Hindlimb muscle (tissue), 1 donor: Measurements from ENCODE around the gene PHF21A. TPM values are rescaled to one million over a fixed set of nuclear protein-coding genes. Genes with fewer than 3 reads are reported as not detected.
"Not testable (repeated sequence)": the region's sequence is repeated elsewhere in the genome, so short reads cannot be mapped to it uniquely, and the experiment has no call there.

Source experiments
- DNase-seq: peaks from one replicate; pipeline ENCODE4 v3.0.0-alpha.2; 2013
- polyA plus RNA-seq: library from polyadenylated mRNA; unstranded; fragments of 120-200 nt; gene quantifications from one replicate; pipeline ENCODE4 v1.2.1, GENCODE V29; 2013; ENCODE audit not compliant: insufficient read length

Gene PHF21A
- polyA plus RNA-seq, 1 donor, result 37.4 TPM

DNA sequence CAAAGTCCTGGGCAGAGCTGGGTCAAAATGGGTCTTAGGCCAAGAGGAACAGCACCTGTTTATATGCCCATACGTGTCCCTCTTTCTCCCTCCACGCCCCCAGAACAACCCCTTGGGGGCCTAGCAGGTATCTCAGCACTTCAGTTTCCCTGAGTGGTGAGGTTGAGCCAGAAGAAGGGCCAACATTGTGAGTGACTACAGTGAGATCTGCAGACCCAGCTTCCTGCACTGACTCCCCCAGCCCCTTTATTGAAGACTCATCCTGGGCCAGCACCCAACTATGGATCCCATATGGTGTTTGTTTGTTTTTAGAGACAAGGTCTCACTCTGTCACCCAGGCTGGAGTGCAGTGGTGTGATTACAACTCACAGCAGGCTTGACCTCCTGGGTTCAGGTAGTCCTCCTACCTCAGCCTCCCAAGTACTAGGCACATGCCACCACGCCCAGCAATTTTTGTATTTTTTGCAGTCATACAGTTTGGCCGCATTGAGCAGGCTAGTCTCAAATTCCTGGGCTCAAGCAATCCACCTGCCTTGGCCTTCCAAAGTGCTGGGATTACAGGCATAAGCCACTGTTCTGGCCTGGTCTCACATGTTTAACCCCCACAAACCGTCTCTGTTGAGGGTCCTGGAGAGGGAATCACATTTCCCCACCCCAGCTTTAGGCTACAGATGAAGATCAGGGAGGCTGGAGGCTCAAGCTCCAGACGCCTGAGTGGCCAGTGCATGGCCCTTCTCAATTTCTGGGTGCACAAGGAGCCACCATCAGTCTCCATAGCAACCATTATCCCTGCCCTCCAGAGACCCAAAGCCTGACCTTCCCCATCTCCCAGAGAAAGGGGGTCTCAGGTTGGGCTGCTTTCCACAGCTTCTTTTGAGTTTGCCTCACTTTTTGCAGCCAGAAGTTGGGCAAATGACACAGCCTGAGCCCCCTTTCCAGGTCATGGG, 200.4 kb downstream of the PHF21A start:
- no peak for DNase-seq

DNA sequence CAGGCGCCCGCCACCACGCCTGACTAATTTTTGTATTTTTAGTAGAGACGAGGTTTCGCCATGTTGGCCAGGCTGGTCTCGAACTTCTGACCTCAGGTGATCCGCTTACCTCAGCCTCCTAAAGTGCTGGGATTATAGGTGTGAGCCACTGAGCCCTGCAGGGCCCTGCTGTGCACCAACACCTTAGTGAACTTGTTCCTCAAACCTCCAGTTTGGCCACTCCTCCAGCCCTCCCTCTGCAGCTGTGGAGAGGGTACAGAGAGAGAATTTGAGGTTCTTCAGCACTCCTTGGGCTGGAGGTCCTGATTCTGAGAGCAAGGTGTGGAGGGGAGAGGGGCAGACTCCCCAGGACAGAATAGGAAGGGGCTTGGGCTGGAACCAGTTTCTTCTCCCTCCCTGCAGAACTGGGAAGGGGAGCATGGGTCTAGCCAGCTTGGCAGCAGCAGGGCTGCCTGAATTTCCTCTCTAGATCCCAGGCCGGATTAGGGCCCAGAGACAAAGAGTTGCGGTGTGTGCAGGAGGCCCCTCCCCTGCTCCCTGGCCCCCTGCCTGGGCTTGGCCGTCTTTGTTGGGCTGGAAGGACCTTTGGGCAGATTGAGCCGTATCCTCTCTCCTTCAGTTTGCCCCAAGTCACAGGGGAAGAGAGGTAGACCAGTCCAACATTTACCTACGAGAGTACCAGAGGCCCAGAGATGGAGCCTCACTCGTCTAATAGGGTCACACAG, 201.3 kb downstream of the PHF21A start:
- DNase-seq, result no peak

DNA sequence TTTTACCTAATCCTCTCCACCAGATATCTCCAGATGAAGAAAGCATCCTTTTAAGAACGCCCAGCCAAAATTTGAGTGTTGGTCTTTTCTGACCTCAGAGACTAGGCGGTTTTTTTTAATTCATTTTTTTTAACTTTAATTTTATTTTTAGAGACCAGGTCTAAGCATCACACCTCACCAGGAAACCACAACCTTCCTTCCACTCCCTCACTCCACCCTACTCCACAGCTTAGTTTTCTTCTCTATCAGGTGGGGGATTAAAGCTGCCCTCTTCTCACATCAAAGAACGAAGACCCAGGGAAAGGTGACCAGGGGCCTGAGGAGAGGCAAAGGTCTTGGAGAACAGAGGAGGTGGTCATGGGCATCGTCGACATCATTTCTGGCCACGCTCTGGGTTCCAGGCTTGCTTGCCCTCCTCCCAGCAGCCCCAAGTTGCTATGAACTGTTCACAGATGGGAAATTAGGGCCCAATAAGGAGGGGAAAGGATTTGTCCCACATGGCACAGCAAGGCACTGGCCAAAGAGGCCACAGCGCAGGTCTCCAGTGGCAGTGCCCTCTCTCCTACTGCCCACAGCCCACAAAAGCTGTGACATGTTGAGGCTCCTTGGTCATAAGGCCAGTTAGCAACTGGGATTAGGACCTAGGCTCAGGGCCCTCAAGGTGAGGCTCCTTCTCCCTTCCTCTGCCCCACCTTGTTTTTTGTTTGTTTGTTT, 202.1 kb downstream of the PHF21A start:
- DNase-seq, result no peak

DNA sequence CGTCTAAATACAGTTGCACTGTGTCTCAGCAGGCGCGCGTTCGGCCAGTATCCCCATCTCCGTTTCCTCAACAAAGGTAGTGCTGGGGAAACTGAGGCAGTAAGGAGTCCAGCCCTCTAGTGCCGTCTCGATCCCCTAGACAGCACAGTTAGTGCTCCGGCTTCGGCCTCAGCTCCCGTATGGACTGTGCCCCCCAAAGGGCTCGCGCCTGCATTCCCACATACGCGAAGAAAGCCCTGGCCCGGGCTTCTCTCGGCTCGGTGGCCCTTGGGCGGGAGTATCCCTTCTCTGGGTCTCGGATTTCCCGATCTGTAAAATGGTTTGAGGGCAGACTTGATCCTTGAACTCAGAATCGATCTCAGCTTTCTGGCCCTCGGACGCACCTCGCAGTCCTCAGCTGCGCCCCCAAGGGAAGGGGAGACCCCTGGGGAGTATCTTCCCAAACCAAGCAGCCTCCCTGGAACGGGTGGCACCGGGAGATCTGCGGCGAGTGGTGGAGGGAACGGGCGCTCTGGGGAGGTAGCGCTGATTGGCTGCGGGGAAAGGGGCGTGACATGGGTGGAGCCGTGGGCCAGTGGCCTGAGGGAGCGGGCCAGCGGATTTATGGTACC, 202.8 kb downstream of the PHF21A start:
- peak; percentile 55 for DNase-seq

GRCh38 chr11:45917623-45918330, 203.5 kb downstream of the PHF21A start, which contains the start of gene PEX16:
TSS of gene PEX16 (minus strand) at chr11:45917877. CDS start at chr11:45917811, 66 bp downstream.
- peak; percentile 98 for DNase-seq

- DNase-seq, result no peak
Observed at GRCh38 chr11:45917286-45917622, 204.0 kb downstream of the PHF21A start.

- DNase-seq, result no peak
Observed at GRCh38 chr11:45915446-45915845, 205.8 kb downstream of the PHF21A start.

DNA sequence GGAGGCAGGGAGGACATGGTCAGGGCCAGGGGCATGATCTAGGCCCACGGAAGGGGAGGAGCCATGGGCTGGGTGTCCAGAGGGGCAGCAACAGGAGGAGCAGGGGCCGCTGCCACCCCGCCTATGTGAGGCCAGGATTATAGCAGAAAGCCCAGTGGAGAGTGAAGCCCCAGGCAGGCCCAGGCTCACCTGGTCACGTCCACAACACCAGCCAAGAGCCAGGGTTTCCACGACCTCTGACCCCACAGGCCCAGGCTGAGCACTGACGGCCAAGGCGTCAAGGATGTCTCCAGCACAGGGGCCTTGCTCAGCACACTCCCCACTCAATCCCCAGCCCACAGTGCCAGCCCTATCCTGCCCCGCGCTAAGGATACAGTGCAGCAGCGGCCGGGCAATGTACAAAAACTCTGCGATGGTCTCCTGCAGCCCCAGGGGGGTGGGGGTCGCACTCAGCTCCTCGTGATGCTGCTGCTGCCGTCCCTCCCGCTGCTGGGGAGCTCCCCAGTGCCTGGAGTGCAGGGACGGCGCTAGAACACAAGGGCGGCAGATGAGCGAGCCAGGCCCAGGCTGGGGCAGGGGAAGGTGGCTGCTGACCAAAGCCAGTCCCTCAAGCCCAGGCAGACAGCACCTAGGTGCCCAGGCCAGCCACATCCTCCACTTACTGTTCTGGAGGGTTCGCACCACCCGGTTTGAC, 207.2 kb downstream of the PHF21A start:
- no peak for DNase-seq

GRCh38 chr11:45913514-45913913, 207.7 kb downstream of the PHF21A start:
- DNase-seq, result no peak

- no peak for DNase-seq
Observed at GRCh38 chr11:45910623-45911022, 210.6 kb downstream of the PHF21A start.

GRCh38 chr11:45909594-45910475, 211.4 kb downstream of the PHF21A start:
- DNase-seq, result no peak

- DNase-seq, result no peak
Observed at GRCh38 chr11:45907911-45908370, 213.3 kb downstream of the PHF21A start.

DNA sequence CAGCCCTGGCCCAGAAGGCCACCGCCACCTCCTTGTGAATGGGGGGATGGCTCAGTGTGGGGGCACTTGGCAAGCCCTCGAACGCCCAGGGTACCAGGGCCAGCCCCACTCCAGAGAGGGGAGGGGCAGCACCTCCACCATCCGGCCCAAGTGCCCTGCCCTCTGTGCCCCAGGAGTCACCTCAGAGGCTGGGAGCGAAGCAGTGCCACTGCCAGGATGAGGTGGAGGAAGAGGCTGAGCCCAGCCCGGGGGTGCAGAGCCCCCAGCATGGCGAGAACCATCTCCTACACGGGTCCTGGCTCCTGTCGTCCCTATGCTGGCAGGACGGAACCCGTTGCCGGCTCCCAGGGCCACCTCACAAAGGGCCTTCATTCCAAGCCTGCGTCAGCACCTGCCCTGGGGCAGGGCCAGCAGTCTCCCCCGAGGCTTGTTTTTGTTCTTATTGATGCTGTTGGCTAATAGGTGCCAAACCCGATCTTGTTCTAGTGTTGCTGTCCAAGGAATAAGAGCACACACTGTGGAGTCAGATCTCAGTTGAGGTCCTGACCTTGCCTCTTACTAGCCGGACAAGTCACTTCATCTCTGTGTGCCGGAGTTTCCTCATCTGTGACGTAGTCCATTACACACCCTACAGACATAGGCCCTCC, 214.2 kb downstream of the PHF21A start, which contains the start of gene FREY1:
FREY1 (minus strand) TSS at position 307 of the 647 bp plus-strand sequence; CDS start at position 281, 26 bp downstream.
- no peak for DNase-seq

GRCh38 chr11:45906096-45906682, 215.1 kb downstream of the PHF21A start:
- no peak for DNase-seq

DNA sequence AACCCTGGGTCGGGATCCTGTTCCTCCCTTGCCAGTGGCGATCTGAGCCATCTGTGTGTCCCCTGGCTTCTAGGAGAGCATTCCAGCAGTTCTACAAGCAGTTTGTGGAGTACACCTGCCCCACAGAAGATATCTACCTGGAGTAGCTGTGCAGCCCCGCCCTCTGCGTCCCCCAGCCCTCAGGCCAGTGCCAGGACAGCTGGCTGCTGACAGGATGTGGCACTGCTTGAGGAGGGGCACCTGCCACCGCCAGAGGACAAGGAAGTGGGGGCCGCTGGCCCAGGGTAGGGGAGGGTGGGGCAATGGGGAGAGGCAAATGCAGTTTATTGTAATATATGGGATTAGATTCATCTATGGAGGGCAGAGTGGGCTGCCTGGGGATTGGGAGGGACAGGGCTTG, 215.7 kb downstream of the PHF21A start:
- not testable (repeated sequence) for DNase-seq

- DNase-seq, result no peak
Observed at GRCh38 chr11:45905095-45905494, 216.2 kb downstream of the PHF21A start.

DNA sequence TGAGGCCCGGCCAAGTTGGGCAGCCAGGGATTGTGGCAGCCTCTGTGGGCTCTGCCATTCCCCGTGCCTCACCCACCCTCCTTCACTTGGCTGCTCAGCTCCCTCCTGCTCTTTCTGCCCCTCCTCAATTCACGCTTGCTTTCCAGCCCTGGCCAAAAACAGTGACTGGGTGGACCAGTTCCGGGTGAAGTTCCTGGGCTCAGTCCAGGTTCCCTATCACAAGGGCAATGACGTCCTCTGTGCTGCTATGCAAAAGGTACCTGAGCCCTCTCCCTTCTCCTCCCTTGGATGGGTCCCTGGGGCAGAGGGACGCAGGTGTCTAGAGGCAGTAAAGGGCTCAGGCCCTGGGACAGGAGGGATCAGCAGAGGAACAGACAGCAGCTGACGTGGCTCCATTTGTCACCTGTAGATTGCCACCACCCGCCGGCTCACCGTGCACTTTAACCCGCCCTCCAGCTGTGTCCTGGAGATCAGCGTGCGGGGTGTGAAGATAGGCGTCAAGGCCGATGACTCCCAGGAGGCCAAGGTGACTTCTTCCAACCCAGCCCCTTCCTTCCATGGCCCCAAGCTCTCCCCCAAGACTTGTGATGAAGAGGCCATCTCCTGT, 216.8 kb downstream of the PHF21A start:
- DNase-seq, result no peak
